B cell (primary cell): Measurements from ENCODE around the gene ALG6.
"Not testable (repeated sequence)": the region's sequence is repeated elsewhere in the genome, so short reads cannot be mapped to it uniquely, and the experiment has no call there.

Experiments used
- EZH2 ChIP-seq: IDR thresholded peaks from 2 replicates; pipeline ENCODE4 v1.6.1; 2012; ENCODE audit warnings: borderline replicate concordance, low read depth, mild to moderate bottlenecking, moderate library complexity, low read length; ENCODE audit not compliant: insufficient read depth, poor library complexity, severe bottlenecking
- TF ChIP-seq, protein P1 (sequence below): fragments of 200-600 bp; IDR thresholded peaks from one replicate; pipeline ENCODE4 v1.8.0; 2022; ENCODE audit warnings: antibody characterized with exemption, mild to moderate bottlenecking

DNA sequence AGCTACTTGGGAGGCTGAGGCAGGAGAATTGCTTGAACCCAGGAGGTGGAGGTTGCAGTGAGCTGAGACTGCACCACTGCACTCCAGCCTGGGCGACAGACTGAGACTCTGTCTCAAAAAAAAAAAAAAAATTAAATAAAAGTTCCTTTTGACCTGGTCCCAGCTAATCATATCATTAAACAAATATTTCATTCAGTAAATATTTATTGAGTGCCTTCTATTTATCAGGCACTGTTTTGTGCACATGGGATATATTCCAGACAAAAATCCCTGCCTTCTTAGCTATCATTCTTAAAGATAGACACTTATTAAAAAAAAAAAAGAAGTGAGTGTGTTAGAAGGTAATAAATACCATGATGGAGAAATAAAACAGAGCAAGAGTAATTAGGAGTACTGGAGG is 53.3 kb downstream of the ALG6 start:
- TF ChIP-seq, protein P1, sequence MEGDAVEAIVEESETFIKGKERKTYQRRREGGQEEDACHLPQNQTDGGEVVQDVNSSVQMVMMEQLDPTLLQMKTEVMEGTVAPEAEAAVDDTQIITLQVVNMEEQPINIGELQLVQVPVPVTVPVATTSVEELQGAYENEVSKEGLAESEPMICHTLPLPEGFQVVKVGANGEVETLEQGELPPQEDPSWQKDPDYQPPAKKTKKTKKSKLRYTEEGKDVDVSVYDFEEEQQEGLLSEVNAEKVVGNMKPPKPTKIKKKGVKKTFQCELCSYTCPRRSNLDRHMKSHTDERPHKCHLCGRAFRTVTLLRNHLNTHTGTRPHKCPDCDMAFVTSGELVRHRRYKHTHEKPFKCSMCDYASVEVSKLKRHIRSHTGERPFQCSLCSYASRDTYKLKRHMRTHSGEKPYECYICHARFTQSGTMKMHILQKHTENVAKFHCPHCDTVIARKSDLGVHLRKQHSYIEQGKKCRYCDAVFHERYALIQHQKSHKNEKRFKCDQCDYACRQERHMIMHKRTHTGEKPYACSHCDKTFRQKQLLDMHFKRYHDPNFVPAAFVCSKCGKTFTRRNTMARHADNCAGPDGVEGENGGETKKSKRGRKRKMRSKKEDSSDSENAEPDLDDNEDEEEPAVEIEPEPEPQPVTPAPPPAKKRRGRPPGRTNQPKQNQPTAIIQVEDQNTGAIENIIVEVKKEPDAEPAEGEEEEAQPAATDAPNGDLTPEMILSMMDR, result not testable (repeated sequence)
- not testable (repeated sequence) for TF ChIP-seq EZH2
